Posterior vena cava (tissue), 2 donors: ENCODE results near the gene HOXB6. TPM values are rescaled to one million over a fixed set of nuclear protein-coding genes. Genes with fewer than 3 reads are reported as not detected.

Experiments
- DNase-seq: peaks from one replicate; pipeline ENCODE4 v3.0.0-alpha.2; 2020; ENCODE audit warnings: low spot score
- intact Hi-C, 2 donors: fragments of 100-400 bp; cut with DNase I; formaldehyde crosslinking; loops; one replicate each; pipeline versions ENCODE4 v1.14.1 to v1.14.2; 2022 to 2023
- microRNA-seq, 2 donors: library from miRNA; unstranded; fragments of <30 nt; microRNA quantifications; one replicate each; pipeline ENCODE4 v1.2.0, GENCODE V29; 2020 to 2021; ENCODE audit warnings: borderline microRNAs expressed in 2 of 2
- total RNA-seq, 2 donors: library from RNA; stranded (reverse); fragmentation: NEBNext Ultra II Directional; extraction: Animal tissue kit (Norgen Biotek cat#: 25700); gene quantifications; one replicate each; pipeline ENCODE4 v1.2.1, GENCODE V29; 2021
- donor health status: DM: yes; HTN: yes; CAD: no.
- donor health status: DM: yes; HTN: yes; CAD: no.

The HOXB6 gene
- total RNA-seq, 2 donors from 2014 or later: 3.9 to 6.7 TPM

DNA sequence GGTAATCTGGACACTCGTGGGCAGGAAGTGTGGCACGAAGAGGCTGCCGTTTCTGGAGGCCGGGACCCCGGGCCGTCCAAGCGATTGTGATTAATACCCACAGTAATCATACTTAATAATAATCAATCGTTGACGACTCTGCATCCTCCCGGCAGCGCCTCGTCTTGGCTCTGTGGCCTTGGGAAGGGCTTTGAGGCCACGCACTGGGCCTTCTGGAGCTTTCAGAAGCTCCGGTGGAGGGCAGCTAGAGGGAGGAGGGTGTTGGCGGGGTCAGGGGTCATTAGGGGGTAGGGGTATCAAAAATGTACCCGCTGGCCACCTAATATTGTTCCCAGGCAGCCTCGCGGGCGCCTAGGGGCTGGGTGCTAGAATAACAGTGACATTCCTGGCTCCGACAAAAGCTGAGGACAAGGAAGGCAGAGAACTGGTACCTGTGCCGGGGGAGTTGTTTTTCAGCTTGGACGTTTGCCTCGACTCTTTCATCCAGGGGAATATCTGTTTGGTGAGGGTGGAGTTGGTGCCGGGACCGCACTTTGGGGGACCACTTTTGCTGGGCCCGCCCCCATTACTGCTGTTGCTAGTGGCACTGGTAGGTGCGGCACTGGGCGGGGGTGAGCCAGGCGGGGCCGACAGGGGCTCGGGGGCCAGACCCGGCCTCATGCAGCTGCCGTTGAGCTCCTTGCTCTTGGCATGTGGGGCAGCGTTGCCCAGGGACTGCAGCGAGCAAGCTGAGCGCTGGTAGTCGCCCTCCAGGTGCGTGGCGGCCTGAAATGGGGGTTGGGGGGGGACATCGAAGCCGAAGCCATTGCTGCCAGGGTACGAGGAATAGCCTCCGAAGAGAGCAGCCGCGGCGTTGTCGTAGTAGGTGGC is 53.0 kb downstream of the HOXB6 start:
- DNase-seq: no peak
- intact Hi-C loops: no loop called here

DNA sequence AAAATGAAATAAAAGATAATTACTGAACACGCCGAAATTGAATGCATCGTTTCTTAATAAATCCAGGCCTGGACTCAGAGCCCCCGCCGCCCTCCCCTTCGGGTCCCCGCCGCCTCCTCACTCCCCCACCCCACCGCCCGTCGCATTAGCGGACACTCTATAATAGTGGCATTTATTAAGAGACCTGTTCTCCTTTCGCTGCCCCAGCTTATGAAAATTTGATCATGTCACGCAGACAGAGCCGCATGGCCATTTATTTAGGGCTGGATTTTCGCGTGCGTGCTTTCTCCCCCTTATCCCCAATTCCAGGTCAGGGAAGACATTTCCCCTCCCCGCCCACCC is 53.6 kb downstream of the HOXB6 start:
- intact Hi-C loops: no loop called here
- no peak for DNase-seq

DNA sequence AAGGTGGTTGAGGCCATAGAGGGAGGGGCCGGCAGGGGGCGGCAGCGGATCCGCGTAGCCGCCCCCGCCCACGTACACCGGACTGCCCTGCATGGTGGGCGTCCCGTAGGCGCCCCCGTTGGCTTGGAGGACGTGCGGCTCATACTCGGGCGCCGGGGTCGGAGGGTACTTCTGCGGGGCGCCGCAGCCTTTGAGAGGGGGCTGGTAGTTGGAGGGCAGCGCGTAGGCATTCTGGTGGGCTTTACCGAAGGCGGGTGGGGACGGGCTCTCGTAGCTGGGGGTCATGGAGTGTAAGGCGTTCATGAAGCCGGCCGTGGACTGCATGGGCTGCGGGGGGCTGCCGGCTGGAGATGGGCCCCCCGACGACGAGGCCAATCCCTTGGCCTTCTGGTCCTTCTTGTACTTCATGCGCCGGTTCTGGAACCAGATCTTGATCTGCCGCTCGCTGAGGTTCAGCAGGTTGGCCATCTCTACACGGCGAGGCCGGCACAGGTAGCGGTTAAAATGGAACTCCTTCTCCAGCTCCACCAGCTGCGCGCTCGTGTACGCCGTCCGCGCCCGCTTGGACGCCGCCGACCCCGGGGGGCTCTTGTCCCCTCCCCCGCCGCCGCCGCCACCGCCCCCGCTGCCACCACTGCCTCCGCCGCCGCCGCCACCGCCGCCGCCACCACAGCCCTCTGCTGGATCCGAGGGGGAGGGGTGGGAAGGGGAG is 54.1 kb downstream of the HOXB6 start:
- intact Hi-C loops: no loop called here
- DNase-seq: no peak

DNA sequence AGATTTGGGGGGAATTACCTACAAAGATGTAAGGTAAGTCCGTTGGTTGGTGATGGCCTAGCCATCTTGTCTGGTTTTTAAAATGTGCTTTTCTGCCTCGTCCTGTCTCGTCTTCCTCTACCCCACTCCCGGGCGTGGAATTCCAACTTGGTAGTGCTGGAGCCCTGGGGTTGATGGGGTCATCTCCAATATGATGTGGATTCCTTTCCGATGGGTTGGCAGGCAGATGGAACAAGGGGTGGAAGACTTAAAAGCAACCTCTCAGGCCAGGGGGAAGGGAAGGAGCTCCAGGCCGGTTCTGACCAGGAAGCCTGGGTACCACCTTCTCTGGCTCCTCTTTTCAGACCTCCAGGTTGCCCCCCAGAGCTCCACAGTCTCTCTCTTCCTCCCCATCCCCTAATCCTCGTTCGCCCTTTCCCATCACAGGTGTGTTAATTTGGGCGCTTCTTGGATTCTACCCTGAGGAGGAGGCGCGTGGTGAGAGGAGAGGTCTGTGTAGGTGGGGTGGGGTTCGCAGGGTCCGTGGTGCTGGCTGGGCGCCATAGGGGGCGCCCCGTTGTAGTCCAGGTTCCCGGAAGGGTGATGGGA is 54.8 kb downstream of the HOXB6 start:
- intact Hi-C loops: no loop called here
- no peak for DNase-seq

DNA sequence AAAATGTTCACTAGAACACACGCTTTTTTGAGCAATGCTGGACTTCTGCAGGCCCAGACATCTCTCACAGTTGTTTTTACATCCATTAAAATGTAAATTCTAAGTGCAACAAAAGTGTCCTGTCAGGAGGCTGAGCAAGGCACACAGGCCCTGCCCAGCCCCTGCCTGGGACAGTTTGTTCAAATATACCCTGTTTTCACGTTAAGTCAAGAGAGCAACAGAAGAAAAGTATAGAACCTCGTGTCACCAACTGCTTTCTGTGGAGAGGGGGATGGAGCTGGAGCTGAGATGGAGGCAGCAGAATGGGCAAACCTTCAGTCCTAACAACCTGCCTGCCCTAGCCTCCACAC is 55.5 kb downstream of the HOXB6 start:
- intact Hi-C loops: no loop called here
- no peak for DNase-seq

DNA sequence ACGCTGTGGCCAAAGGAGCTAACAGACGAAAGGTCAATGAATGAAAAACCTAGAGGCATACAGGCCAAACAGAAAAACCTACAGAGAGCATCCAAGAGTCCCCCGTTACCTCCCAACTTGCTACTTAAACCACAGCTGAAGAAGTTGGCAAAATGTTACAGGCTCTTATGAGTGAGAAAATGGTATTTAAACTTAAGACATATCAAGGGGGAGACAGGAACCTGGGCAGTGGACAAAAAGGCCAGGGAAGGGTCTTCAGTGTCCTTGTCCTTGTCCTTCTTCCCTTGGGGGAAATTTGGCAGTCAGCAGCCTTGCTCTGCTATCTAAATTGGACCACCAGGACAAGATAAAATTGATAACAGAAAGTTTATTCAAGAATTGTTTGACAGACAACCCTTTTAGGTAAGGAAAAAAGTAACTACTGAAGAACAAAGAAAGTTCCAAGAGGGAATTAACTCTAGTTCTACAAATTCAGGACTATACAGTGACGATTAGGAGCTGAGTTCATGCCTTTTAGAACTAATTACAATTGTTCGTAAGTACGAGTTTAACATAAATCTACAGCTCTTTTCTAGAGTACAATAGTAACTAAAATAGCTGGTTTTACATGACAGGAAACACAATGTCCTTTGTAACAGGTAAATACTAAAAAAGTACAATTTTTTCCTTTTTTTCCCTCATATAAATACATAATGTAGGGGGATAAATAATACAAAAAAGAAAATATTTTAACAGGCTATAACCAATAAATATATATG is 56.1 kb downstream of the HOXB6 start:
- intact Hi-C loops: no loop called here
- no peak for DNase-seq

DNA sequence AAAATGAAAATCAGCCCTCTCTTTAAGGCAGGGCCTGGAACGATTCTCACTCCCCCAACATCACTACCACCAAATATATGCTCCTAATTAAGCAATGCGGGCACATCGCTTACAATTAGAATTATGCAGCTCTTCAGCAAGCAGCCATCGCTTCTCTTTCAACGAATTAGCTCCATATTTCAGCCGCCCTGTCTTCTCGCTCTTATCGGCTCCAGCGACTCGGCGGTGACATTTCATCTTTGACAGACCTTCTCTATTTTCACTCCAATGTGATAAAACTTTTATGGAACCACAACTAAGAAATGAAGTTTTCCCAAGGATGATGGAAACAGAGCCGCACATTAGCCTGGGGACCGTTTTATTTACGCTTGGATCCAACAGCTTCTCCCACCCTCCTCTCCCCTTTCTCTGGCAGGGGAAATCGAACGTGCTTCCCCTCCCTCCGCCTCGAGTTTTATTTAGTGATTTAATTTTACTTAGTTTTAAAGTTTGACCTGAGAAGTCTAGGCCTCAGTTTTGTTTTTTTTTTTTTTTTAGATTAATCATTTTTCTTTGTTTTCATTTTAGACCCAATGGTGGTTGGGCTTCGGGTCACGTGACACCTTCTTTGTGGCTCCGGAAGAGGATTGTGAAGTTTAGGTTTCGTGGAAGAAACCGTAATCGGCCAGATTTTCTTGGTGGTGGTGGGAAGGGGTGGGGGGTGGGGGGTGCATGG is 56.8 kb downstream of the HOXB6 start:
- DNase-seq: no peak
- intact Hi-C loops: loop anchor here in 1 of 2 donors (2.0 kb wide), 1 partner anchor 23 kb away; no protein-coding TSS in a partner anchor

DNA sequence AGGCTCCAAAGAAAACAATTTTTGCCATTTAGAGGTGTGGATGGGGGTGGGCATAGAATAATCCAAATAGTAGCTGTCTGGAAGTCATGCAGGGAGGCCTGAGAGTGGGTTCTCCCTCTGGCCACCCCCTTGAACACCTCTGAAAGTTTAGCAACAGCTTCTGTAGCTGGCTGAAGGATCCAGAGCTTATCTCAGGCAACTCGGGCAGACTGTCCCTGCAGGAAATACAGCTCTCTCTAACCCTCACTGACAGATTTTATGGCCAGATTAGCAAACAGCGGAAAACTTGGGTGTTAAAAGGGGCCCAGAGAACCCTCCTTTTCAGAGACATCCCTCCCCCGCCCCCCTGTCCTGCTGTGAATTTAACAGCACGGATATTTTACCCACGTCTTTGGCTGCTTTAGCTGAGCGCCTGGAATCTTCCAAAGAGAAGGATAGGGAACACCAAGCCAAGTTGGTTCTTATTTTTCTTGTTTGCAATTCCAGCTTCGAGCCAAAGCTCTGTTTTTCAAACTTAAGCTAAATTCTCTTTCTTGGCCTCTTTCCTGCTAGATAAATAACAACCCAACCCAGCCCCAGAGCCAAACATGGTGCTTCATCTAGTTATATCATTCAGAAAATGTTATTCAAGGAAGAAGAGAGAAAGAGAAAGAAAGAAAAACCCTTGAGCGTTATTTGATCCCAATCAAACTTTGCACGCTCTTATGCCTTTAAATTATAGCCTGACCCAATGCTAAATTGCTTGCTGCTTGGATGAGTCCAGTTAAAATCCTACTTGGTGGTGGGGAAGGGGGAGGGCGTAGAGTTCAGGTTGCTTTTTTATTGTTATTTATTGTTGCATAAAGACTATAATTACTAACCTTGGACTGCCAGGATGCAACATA is 57.6 kb downstream of the HOXB6 start:
- intact Hi-C loops: loop anchor here in 1 of 2 donors (2.0 kb wide), 1 partner anchor 24 kb away; no protein-coding TSS in a partner anchor
- no peak for DNase-seq

DNA sequence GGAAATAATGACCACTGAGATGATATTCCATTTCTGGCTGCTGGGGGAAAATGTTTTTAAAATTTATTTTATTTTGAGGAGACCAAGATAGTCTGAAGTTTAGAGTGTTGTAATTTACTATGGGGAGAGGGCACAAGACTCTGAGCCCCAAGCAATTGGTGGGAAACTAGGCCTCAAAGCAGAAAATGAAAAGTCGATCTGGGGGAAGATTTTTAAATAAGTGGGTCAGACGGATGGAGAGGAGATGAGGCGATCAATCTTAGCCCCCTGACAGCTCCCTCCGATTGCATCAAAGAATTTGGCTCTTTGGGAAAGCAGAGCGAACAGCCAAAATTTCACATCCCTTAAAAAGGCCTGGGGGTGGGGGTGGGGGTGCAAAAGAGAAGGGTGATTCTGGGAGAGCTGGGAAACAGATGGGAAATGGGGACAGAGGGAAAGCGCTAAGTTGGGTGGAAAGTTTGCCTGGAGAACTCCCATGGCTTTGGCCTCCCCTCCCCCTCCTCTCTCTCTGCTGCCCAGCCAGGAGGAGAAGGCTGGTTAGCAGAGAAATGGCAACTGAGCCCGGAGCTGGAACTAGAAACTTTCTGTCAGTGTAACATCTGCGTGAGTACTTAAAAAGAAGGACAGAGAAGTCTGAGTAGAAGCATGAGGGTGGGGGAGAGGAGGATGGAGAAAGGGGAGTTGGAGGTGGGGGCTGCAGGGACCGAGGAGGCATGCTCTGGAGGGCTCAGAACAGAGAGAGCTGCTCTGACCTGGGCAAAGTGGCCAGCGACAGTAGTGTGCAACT is 58.5 kb downstream of the HOXB6 start:
- DNase-seq: no peak
- intact Hi-C loops: loop anchor here in 1 of 2 donors (2.0 kb wide), 1 partner anchor 24 kb away; no protein-coding TSS in a partner anchor

Small RNAs within 50 kb of the gene (microRNA-seq; reads per million reads assigned to microRNA genes)
- gene MIR196A1: 2.6 to 7.0 reads per million in 2 donors

Other genes starting within 250 kb of the HOXB6 start
- gene SKAP1, start 174.8 kb downstream of the HOXB6 start, total RNA-seq: 1 to 10 TPM; 1.1 to 1.5 TPM
- gene HOXB1, start 74.0 kb downstream of the HOXB6 start, total RNA-seq: not detected
- 10 to 100 TPM; 18.9 to 22.3 TPM for gene HOXB2, start 59.9 kb downstream of the HOXB6 start, total RNA-seq
- 1 to 10 TPM; 5.0 to 6.9 TPM for gene HOXB4, start 26.6 kb downstream of the HOXB6 start, total RNA-seq
- gene HOXB3, start 14.7 kb downstream of the HOXB6 start, total RNA-seq: 10 to 100 TPM; 16.0 to 23.6 TPM
- 1 to 10 TPM; 1.1 to 2.8 TPM for gene HOXB5, start 11.2 kb downstream of the HOXB6 start, total RNA-seq
- gene HOXB7, start 6.0 kb upstream of the HOXB6 start, total RNA-seq: 10 to 100 TPM in 1 of 2 donors, 1 to 10 TPM in 1; 8.0 to 11.1 TPM
- gene HOXB8, start 10.3 kb upstream of the HOXB6 start, total RNA-seq: under 1 TPM; 0.19 to 0.93 TPM
- under 1 TPM in 1 of 2 donors, not detected in 1; 0.24 TPM for gene HOXB9, start 21.4 kb upstream of the HOXB6 start, total RNA-seq
- gene PRAC1, start 117.5 kb upstream of the HOXB6 start, total RNA-seq: not detected
- not detected for gene PRAC2, start 118.2 kb upstream of the HOXB6 start, total RNA-seq
- gene HOXB13, start 123.8 kb upstream of the HOXB6 start, total RNA-seq: not detected
- under 1 TPM in 1 of 2 donors, not detected in 1; 0.46 TPM for gene TTLL6, start 212.2 kb upstream of the HOXB6 start, total RNA-seq
- gene CALCOCO2, start 226.0 kb upstream of the HOXB6 start, total RNA-seq: 100 to 1,000 TPM; 146 to 181 TPM